Kidney (tissue), 14 donors: ENCODE measurements around the gene PLEKHA4. TPM values are rescaled to one million over a fixed set of nuclear protein-coding genes. Genes with fewer than 3 reads are reported as not detected.

Experiments
- DNase-seq, 5 donors: peaks; one replicate each; pipeline ENCODE4 v3.0.0-alpha.2; 2013 to 2020
- FAIRE-seq: peaks from 2 replicates; lab custom pipeline; 2012; peaks lifted over from hg19 to GRCh38; lab: Jason Lieb, UNC
- H3K27ac ChIP-seq, 2 donors: one replicate each; pipeline ENCODE4 v1.7.0; 2013; ENCODE audit warnings: low read depth in 2 of 2, low read length in 2 of 2, inconsistent platforms in 1 of 2
- H3K27me3 ChIP-seq: one replicate; pipeline ENCODE4 v1.7.1; 2013; ENCODE audit warnings: low read length, inconsistent platforms; ENCODE audit not compliant: control insufficient read depth, insufficient read depth
- H3K36me3 ChIP-seq, 3 donors: one replicate each; pipeline versions ENCODE4 v1.7.0 to v1.7.1; 2013; ENCODE audit warnings: low read length in 3 of 3, control low read depth in 1 of 3, inconsistent platforms in 1 of 3; ENCODE audit not compliant: insufficient read depth in 3 of 3, control insufficient read depth in 2 of 3
- H3K4me1 ChIP-seq, 3 donors: one replicate each; pipeline versions ENCODE4 v1.7.0 to v1.7.1; 2013; ENCODE audit warnings: low read length in 3 of 3, inconsistent platforms in 1 of 3, low read depth in 1 of 3; ENCODE audit not compliant: control insufficient read depth in 2 of 3, insufficient read depth in 2 of 3
- H3K4me3 ChIP-seq, 3 donors: one replicate each; pipeline versions ENCODE4 v1.7.0 to v1.8.1; 2013; ENCODE audit warnings: low read length in 3 of 3, control low read depth in 1 of 3, inconsistent platforms in 1 of 3
- H3K9ac ChIP-seq, 3 donors: one replicate each; pipeline versions ENCODE4 v1.7.0 to v1.7.1; 2013; ENCODE audit warnings: low read length in 3 of 3, control low read depth in 1 of 3, inconsistent platforms in 1 of 3
- H3K9me3 ChIP-seq, 3 donors: one replicate each; pipeline versions ENCODE4 v1.7.0 to v1.7.1; 2013; ENCODE audit warnings: low read length in 3 of 3, control low read depth in 1 of 3, inconsistent platforms in 1 of 3; ENCODE audit not compliant: control insufficient read depth in 2 of 3, insufficient read depth in 1 of 3
- intact Hi-C: fragments of 100-400 bp; cut with DNase I; formaldehyde crosslinking; loops from one replicate; pipeline ENCODE4 v1.11.1; 2022
- polyA plus RNA-seq: library from polyadenylated mRNA; stranded (reverse); fragments of 350-450 nt; fragmentation: Illumina TruSeq; extraction: RNeasy Lipid Tissue Mini Kit (QIAGEN cat#74804); gene quantifications from one replicate; pipeline ENCODE4 v1.2.3, GENCODE V29; 2014; ENCODE audit warnings: low read depth, low replicate concordance; ENCODE audit not compliant: insufficient read depth
- total RNA-seq: library from RNA; stranded (reverse); fragmentation: NEBNext Ultra II Directional; extraction: Animal tissue kit (Norgen Biotek cat#: 25700); gene quantifications from one replicate; pipeline ENCODE4 v1.2.1, GENCODE V29; 2021
- TF ChIP-seq, protein P1 (sequence below): IDR thresholded peaks from 3 replicates; pipeline ENCODE4 v1.5.1; 2012; ENCODE audit warnings: mild to moderate bottlenecking, moderate library complexity, borderline replicate concordance; ENCODE audit not compliant: insufficient read depth; ENCODE audit errors: extremely low read depth
- donor health status: control.
- donor health status: control.
- donor health status: control.
- donor health status: control.
- donor health status: control.
- donor health status: DM: yes; HTN: yes; CAD: no.
- donor health status: Normal renal cell carcinoma (clear cell type).

The PLEKHA4 gene
- total and polyA plus RNA-seq, 2 donors from 2014 or later, result 22.9 to 79.1 TPM

DNA sequence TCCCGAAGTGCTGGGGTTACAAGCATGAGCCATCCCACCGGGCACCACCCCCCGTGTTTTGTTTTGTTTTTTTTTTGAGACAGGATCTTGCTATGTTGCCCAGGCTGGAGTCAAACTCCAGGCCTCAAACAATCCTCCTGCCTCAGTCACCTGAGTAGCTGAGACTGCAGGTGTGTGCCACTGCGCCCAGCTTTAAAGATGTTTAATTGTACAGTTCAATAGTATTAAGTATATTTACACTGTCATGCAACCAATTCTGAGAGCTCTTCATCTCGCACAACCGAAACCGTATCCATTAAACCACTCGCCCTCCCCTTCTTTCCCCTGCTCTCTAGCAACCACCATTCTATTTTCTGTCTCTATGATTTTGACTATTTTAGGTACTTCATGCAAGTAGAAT, 47.3 kb upstream of the PLEKHA4 start:
- DNase-seq (no peak), FAIRE-seq (no peak)
- Histone ChIP-seq H3K27ac (no peak overlapping the region), H3K36me3 (peaks cover 10 to 41% (median 21%) of the 10 kb centered on the region in 3 donors), H3K9me3 (no peaks in the 10 kb centered on the region), H3K4me1 (no peaks in the 10 kb centered on the region), H3K4me3 (no peak overlapping the region), H3K27me3 (no peaks in the 10 kb centered on the region), H3K9ac (no peak overlapping the region)
- TF ChIP-seq, protein P1, sequence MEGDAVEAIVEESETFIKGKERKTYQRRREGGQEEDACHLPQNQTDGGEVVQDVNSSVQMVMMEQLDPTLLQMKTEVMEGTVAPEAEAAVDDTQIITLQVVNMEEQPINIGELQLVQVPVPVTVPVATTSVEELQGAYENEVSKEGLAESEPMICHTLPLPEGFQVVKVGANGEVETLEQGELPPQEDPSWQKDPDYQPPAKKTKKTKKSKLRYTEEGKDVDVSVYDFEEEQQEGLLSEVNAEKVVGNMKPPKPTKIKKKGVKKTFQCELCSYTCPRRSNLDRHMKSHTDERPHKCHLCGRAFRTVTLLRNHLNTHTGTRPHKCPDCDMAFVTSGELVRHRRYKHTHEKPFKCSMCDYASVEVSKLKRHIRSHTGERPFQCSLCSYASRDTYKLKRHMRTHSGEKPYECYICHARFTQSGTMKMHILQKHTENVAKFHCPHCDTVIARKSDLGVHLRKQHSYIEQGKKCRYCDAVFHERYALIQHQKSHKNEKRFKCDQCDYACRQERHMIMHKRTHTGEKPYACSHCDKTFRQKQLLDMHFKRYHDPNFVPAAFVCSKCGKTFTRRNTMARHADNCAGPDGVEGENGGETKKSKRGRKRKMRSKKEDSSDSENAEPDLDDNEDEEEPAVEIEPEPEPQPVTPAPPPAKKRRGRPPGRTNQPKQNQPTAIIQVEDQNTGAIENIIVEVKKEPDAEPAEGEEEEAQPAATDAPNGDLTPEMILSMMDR, result no peak
- intact Hi-C loops, result no loop called here

DNA sequence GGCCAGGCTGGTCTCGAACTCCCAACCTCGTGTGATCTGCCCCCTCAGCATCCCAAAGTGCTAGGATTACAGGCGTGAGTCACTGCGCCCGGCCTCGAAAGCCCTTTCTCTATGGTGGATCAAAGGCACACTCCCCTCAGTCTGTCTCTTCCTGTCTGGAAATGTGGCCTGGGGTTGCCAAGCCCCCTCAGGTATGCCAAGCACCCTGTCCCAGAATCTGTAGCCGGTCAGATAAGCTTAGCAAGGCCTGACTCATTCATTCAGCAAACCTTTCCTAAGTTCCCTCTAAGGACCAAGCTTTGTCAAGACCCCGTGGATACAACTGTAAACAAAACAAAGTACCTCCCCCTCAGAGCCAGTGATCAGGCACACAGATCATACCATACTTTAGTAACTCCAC, 45.8 kb upstream of the PLEKHA4 start:
- Histone ChIP-seq H3K4me3 (no peak overlapping the region), H3K27me3 (no peaks in the 10 kb centered on the region), H3K9me3 (no peaks in the 10 kb centered on the region), H3K36me3 (peaks cover 13 to 44% (median 24%) of the 10 kb centered on the region in 3 donors), H3K4me1 (no peaks in the 10 kb centered on the region), H3K9ac (no peak overlapping the region), H3K27ac (no peak overlapping the region)
- TF ChIP-seq, protein P1, result no peak
- DNase-seq, result no peak
- no peak for FAIRE-seq
- intact Hi-C loops, result no loop called here

DNA sequence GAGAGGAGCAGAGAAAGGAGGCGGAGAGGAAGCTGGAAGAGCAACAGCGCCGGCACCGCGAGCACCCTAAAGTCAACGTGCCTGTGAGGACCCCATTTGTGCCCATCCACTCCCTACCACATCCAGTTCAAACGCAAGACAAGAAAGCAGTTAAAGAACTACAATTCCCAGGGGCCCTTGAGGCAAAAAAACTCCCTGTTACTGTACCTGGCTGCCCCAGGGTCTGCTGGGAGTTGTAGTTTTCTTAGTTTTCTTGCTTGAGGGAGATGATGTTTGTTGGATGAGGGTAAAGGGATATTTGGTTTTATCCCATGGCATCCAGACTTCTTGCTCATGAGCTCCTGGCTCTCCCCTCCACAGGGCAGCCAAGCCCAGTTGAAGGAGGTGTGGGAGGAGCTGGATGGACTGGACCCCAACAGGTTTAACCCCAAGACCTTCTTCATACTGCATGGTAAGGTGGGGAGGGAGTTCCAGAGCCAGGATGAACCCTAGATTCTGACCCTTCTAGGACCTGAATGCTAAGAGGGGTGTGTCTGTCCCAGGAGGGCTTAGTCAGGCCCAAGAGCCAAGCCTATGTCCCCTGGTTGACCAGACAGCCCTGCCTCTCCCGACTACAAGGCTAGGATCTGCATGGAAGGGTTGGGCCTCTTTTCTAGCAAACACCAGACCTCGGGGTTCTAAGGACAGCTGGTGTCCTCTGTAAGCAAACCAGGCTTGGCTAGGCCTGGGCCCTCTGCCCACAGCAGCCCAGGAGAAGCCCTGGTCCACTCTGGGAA, 44.9 kb upstream of the PLEKHA4 start:
- H3K27ac ChIP-seq, result no peak overlapping the region
- H3K36me3 ChIP-seq, result peaks cover 13 to 48% (median 24%) of the 10 kb centered on the region in 3 donors
- intact Hi-C loops, result no loop called here
- H3K4me1 ChIP-seq, result peaks cover 0 to 4% (median 3%) of the 10 kb centered on the region in 3 donors
- no peak overlapping the region for H3K9ac ChIP-seq
- TF ChIP-seq, protein P1, result no peak
- H3K27me3 ChIP-seq, result no peaks in the 10 kb centered on the region
- H3K9me3 ChIP-seq, result no peaks in the 10 kb centered on the region
- H3K4me3 ChIP-seq, result no peak overlapping the region
- FAIRE-seq (no peak), DNase-seq (no peak)
